Amniotic stem cell (primary cell): Measurements from ENCODE around the gene DIPK1C.

Experiments
- DNase-seq: peaks from one replicate; lab custom pipeline; 2025; lab: John Stamatoyannopoulos, UW

DIPK1C gene

GRCh38 chr18:74388227-74388626 is 68.9 kb downstream of the DIPK1C start:
- DNase-seq: no peak

GRCh38 chr18:74387383-74387782 is 69.7 kb downstream of the DIPK1C start:
- DNase-seq: no peak
